Activated CD4-positive, alpha-beta memory T cell treated with anti-CD3 and anti-CD28 coated beads, Interleukin-2, amount 10 ng/mL, durations not matched to agents 7 days and 5 days (primary cell): Measurements from ENCODE around the gene UBE2L3. TPM values are rescaled to one million over a fixed set of nuclear protein-coding genes. Genes with fewer than 3 reads are reported as not detected.

Experiments used
- CTCF ChIA-PET: fragments of 350-600 bp; sonication (Branson Sonifier 250); formaldehyde crosslinking; loops from one replicate; lab custom pipeline; 2021; ENCODE audit warnings: antibody characterized with exemption, inconsistent platforms; lab: Charles Lee
- POLR2A ChIA-PET: fragments of 350-600 bp; sonication (Branson Sonifier 250); formaldehyde crosslinking; loops from one replicate; lab custom pipeline; 2021; ENCODE audit warnings: antibody characterized with exemption; lab: Charles Lee
- DNase-seq: peaks from one replicate; pipeline ENCODE4 v3.0.0-alpha.2; 2020
- H3K27ac Mint-ChIP-seq: one replicate; pipeline ENCODE4 v1.8.0; 2021; ENCODE audit warnings: mild to moderate bottlenecking, mixed read lengths
- H3K27me3 Mint-ChIP-seq: one replicate; pipeline ENCODE4 v1.8.0; 2021; ENCODE audit warnings: mixed read lengths
- H3K36me3 Mint-ChIP-seq: one replicate; pipeline ENCODE4 v1.8.0; 2021; ENCODE audit warnings: low read depth, mixed read lengths
- H3K4me1 Mint-ChIP-seq: one replicate; pipeline ENCODE4 v1.8.0; 2021; ENCODE audit warnings: mixed read lengths
- H3K4me3 Mint-ChIP-seq: one replicate; pipeline ENCODE4 v1.8.0; 2021; ENCODE audit warnings: mild to moderate bottlenecking, mixed read lengths
- H3K9me3 Mint-ChIP-seq: one replicate; pipeline ENCODE4 v1.8.0; 2021; ENCODE audit warnings: mixed read lengths
- total RNA-seq, 2 experiments: library from RNA; stranded (reverse); gene quantifications; one replicate each; pipeline ENCODE4 v1.2.3, GENCODE V29; 2021

Gene UBE2L3
- total RNA-seq, 2 experiments from 2014 or later: 54.3 to 57.4 TPM

GRCh38 chr22:21665047-21665851 is 97.7 kb downstream of the UBE2L3 start:
- no peak for DNase-seq
- Mint-ChIP-seq H3K27ac (peak overlapping the region; percentile 99), H3K36me3 (peaks cover 20% of the 10 kb centered on the region), H3K4me1 (peaks cover 39% of the 10 kb centered on the region), H3K4me3 (peak overlapping the region; percentile 92), H3K27me3 (no peaks in the 10 kb centered on the region), H3K9me3 (no peaks in the 10 kb centered on the region)
- CTCF ChIA-PET: interaction anchor here (0.6 to 3.0 kb wide), 5 partner anchors 13 to 288 kb away, joined by 3 to 16 read pairs (median 8); partner anchors contain the start of genes PPM1F and SDF2L1
- POLR2A ChIA-PET: interaction anchor here (0.8 to 2.7 kb wide), 15 partner anchors 7 to 317 kb away, joined by 3 to 29 read pairs (median 5); partner anchors contain the start of genes SDF2L1 and TOP3B

GRCh38 chr22:21666786-21667185 is 99.3 kb downstream of the UBE2L3 start:
- Mint-ChIP-seq H3K4me3 (peak overlapping the region; percentile 92), H3K36me3 (peaks cover 32% of the 10 kb centered on the region), H3K27me3 (no peaks in the 10 kb centered on the region), H3K4me1 (peaks cover 42% of the 10 kb centered on the region), H3K27ac (peak overlapping the region; percentile 99), H3K9me3 (no peaks in the 10 kb centered on the region)
- DNase-seq: no peak
- POLR2A ChIA-PET: interaction anchor here (1.1 to 2.7 kb wide), 6 partner anchors 9 to 38 kb away, joined by 3 to 29 read pairs (median 10); partner anchors contain the start of gene SDF2L1
- CTCF ChIA-PET: interaction anchor here (1.6 to 2.6 kb wide), 2 partner anchors 20 to 38 kb away, joined by 7 to 8 read pairs; no protein-coding TSS in a partner anchor

- ChIA-PET POLR2A (interaction anchor here (1.0 kb wide), 1 partner anchor 67 kb away, joined by 3 read pairs; the partner anchor contains the start of gene YPEL1), CTCF (no interaction called here)
- no peak for DNase-seq
- H3K27me3 Mint-ChIP-seq: no peaks in the 10 kb centered on the region
- H3K36me3 Mint-ChIP-seq: peaks cover 48% of the 10 kb centered on the region
- H3K27ac Mint-ChIP-seq: no peak overlapping the region
- H3K9me3 Mint-ChIP-seq: no peaks in the 10 kb centered on the region
- peaks cover 38% of the 10 kb centered on the region for H3K4me1 Mint-ChIP-seq
- no peak overlapping the region for H3K4me3 Mint-ChIP-seq
Observed at GRCh38 chr22:21669026-21669425, 101.5 kb downstream of the UBE2L3 start.

- Mint-ChIP-seq H3K4me1 (peaks cover 20% of the 10 kb centered on the region), H3K9me3 (no peaks in the 10 kb centered on the region), H3K27ac (no peak overlapping the region), H3K4me3 (no peak overlapping the region), H3K27me3 (no peaks in the 10 kb centered on the region), H3K36me3 (peaks cover 69% of the 10 kb centered on the region)
- CTCF ChIA-PET: no interaction called here
- no peak for DNase-seq
- POLR2A ChIA-PET: no interaction called here
Observed at GRCh38 chr22:21672107-21672629, 104.7 kb downstream of the UBE2L3 start.

Other genes starting within 250 kb of the UBE2L3 start
- gene RIMBP3B, start 184.0 kb upstream of the UBE2L3 start, total RNA-seq: under 1 TPM; 0.55 to 0.81 TPM
- 1 to 10 TPM; 3.9 to 4.0 TPM for gene HIC2, start 150.3 kb upstream of the UBE2L3 start, total RNA-seq
- gene TMEM191C, start 100.3 kb upstream of the UBE2L3 start, total RNA-seq: 1 to 10 TPM in 1 of 2 experiments, under 1 TPM in 1; 0.48 to 1.4 TPM
- under 1 TPM; 0.23 to 0.33 TPM for gene RIMBP3C, start 16.3 kb upstream of the UBE2L3 start, total RNA-seq
- 10 to 100 TPM; 37.1 to 38.0 TPM for gene YDJC, start 62.3 kb downstream of the UBE2L3 start, total RNA-seq
- gene CCDC116, start 65.0 kb downstream of the UBE2L3 start, total RNA-seq: under 1 TPM; 0.33 to 0.43 TPM
- gene SDF2L1, start 74.6 kb downstream of the UBE2L3 start, total RNA-seq: 10 to 100 TPM; 61.4 to 62.1 TPM
- 10 to 100 TPM; 62.5 to 66.3 TPM for gene PPIL2, start 98.3 kb downstream of the UBE2L3 start, total RNA-seq
- 10 to 100 TPM; 17.3 to 17.5 TPM for gene YPEL1, start 168.1 kb downstream of the UBE2L3 start, total RNA-seq